GM12878 (cell line): ENCODE measurements around the gene GDF11. TPM values are rescaled to one million over a fixed set of nuclear protein-coding genes. Genes with fewer than 3 reads are reported as not detected.

Source experiments
- ATAC-seq: fragments of 200-7000 bp; cut with Tn5 transposase; 3 replicates; pipeline ENCODE4 v1.9.1; 2020; ENCODE audit warnings: mild to moderate bottlenecking, moderate library complexity
- BruUV-seq: library from RNA; stranded (reverse); fragments of 400-500 nt; replicated peaks from 2 replicates; lab custom pipeline; 2021; lab: Mats Ljungman, UMichigan
- CTCF ChIA-PET: fragments of 300-600 bp; sonication (Branson Sonifier 250); formaldehyde crosslinking; extraction: SDS; loops from one replicate; lab custom pipeline; 2021; ENCODE audit warnings: inconsistent platforms; lab: Yijun Ruan, JAX
- POLR2A ChIA-PET: fragments of 350-600 bp; formaldehyde crosslinking; extraction: SDS; loops from one replicate; lab custom pipeline; 2021; ENCODE audit warnings: inconsistent platforms; lab: Charles Lee
- RAD21 ChIA-PET: fragments of 300-600 bp; sonication (Branson Sonifier 250); formaldehyde crosslinking; loops from one replicate; lab custom pipeline; 2023; ENCODE audit warnings: antibody characterized with exemption; ENCODE audit not compliant: unreplicated experiment; lab: Charles Lee
- SMC1A ChIA-PET: fragments of 300-600 bp; sonication (Branson Sonifier 250); formaldehyde crosslinking; loops from one replicate; lab custom pipeline; 2023; ENCODE audit not compliant: unreplicated experiment, uncharacterized antibody; lab: Charles Lee
- DNase-seq: peaks from one replicate; pipeline ENCODE4 v3.0.0-alpha.2; 2011; ENCODE audit warnings: low read depth, low spot score
- FAIRE-seq: peaks from 3 replicates; lab custom pipeline; 2011; peaks lifted over from hg19 to GRCh38; lab: Jason Lieb, UNC
- H2AFZ ChIP-seq: 2 replicates; pipeline ENCODE4 v1.6.0; 2011; ENCODE audit warnings: low read depth, low read length, control low read depth; ENCODE audit not compliant: control insufficient read depth
- H3K27ac ChIP-seq: 2 replicates; pipeline ENCODE4 v1.5.1; 2011; ENCODE audit warnings: control low read depth; ENCODE audit not compliant: control insufficient read depth, insufficient read depth
- H3K27me3 ChIP-seq, 2 experiments: replicated peaks in 1 of 2; 2 replicates each; pipeline versions ENCODE4 v1.6.0 to v1.6.1; 2011; ENCODE audit warnings: low read length in 1 of 2; ENCODE audit not compliant: control insufficient read depth in 2 of 2, insufficient read depth in 2 of 2
- H3K36me3 ChIP-seq, 2 experiments: 2 replicates each; pipeline ENCODE4 v1.5.1; 2011; ENCODE audit warnings: low read length in 1 of 2; ENCODE audit not compliant: control insufficient read depth in 2 of 2, insufficient read depth in 2 of 2
- H3K4me1 ChIP-seq: 2 replicates; pipeline ENCODE4 v1.6.1; 2011; ENCODE audit warnings: mild to moderate bottlenecking, low read length, moderate library complexity, mixed read lengths; ENCODE audit not compliant: control insufficient read depth, insufficient read depth
- H3K4me2 ChIP-seq: 2 replicates; pipeline ENCODE4 v1.6.0; 2011; ENCODE audit warnings: control low read depth; ENCODE audit not compliant: control insufficient read depth, insufficient read depth
- H3K4me3 ChIP-seq: fragments of 200-600 bp; sonication (generic); 2 replicates; pipeline ENCODE4 v1.5.1; 2016
- H3K79me2 ChIP-seq: 2 replicates; pipeline ENCODE4 v1.6.0; 2011; ENCODE audit warnings: low read length; ENCODE audit not compliant: control insufficient read depth, insufficient read depth
- H3K9ac ChIP-seq: 2 replicates; pipeline ENCODE4 v1.8.0; 2011; ENCODE audit warnings: low read length, control low read depth, mixed read lengths; ENCODE audit not compliant: control insufficient read depth, insufficient read depth
- H3K9me3 ChIP-seq: replicated peaks from 3 replicates; pipeline ENCODE4 v1.5.1; 2011; ENCODE audit warnings: mild to moderate bottlenecking, low read length; ENCODE audit not compliant: control insufficient read depth, insufficient read depth
- H4K20me1 ChIP-seq: 2 replicates; pipeline ENCODE4 v1.6.0; 2011; ENCODE audit not compliant: control insufficient read depth, insufficient read depth
- BHLHE40 ChIP-seq, 2 experiments: fragments of 450-650 bp in 1 of 2; IDR thresholded peaks; 2 replicates each; pipeline ENCODE4 v1.6.1; 2011 to 2017; ENCODE audit warnings: low read depth in 2 of 2, borderline replicate concordance in 1 of 2, improper control_type of control experiment in 1 of 2, low read length in 1 of 2, mild to moderate bottlenecking in 1 of 2
- BMI1 ChIP-seq: fragments of 450-650 bp; IDR thresholded peaks from 2 replicates; pipeline ENCODE4 v1.6.1; 2016; ENCODE audit warnings: mild to moderate bottlenecking, moderate library complexity, borderline replicate concordance
- IRF4 ChIP-seq: IDR thresholded peaks from 2 replicates; pipeline ENCODE4 v1.6.1; 2011; ENCODE audit warnings: low read depth, low read length
- MAX ChIP-seq: IDR thresholded peaks from 2 replicates; pipeline ENCODE4 v1.6.1; 2012; ENCODE audit warnings: low read depth, low read length, improper control_type of control experiment
- NR2C2 ChIP-seq: IDR thresholded peaks from 2 replicates; pipeline ENCODE4 v1.6.1; 2011; ENCODE audit warnings: borderline replicate concordance, low read depth; ENCODE audit not compliant: control insufficient read depth, insufficient read length
- RELA ChIP-seq: fragments of 450-650 bp; IDR thresholded peaks from 2 replicates; pipeline ENCODE4 v1.8.0; 2014; ENCODE audit warnings: borderline replicate concordance; ENCODE audit not compliant: partially characterized antibody
- REST ChIP-seq: IDR thresholded peaks from 2 replicates; pipeline ENCODE4 v1.6.1; 2012; ENCODE audit warnings: mild to moderate bottlenecking, low read depth, low read length
- SMAD1 ChIP-seq: fragments of 450-650 bp; IDR thresholded peaks from 2 replicates; pipeline ENCODE4 v1.6.1; 2018; ENCODE audit warnings: mild to moderate bottlenecking, low read depth; ENCODE audit not compliant: partially characterized antibody
- SPI1 ChIP-seq: IDR thresholded peaks from 2 replicates; pipeline ENCODE4 v1.6.1; 2011; ENCODE audit warnings: low read depth, mild to moderate bottlenecking, low read length, moderate library complexity, borderline replicate concordance; ENCODE audit not compliant: insufficient read depth
- TARDBP ChIP-seq: IDR thresholded peaks from 2 replicates; pipeline ENCODE4 v1.6.1; 2016; ENCODE audit warnings: borderline replicate concordance
- ZZZ3 ChIP-seq: IDR thresholded peaks from 2 replicates; pipeline ENCODE4 v1.6.1; 2011; ENCODE audit warnings: low read depth; ENCODE audit not compliant: control insufficient read depth, insufficient read length
- WGBS: methylation state at CpG from one replicate; pipeline ENCODE4 v1.1.6; 2016; ENCODE audit warnings: low lambda C conversion rate; ENCODE audit not compliant: insufficient replicate concordance, insufficient coverage; ENCODE audit errors: missing lambda C conversion rate; 5-methylcytosine and 5-hydroxymethylcytosine counted together
- in situ Hi-C: fragments of 300-500 bp; cut with MboI; formaldehyde crosslinking; loops from 9 replicates; pipeline ENCODE4 v1.14.3; 2018; ENCODE audit warnings: mixed read lengths
- intact Hi-C: fragments of 100-400 bp; cut with micrococcal nuclease; formaldehyde crosslinking; loops from one replicate; pipeline ENCODE4 v1.14.2; 2022; ENCODE audit not compliant: unreplicated experiment
- polyA plus RNA-seq, 11 experiments: library from polyadenylated mRNA; depleted of rRNA in 4 of 11; unstranded in 6 of 11; stranded (reverse) in 5 of 11; fragments of >200 nt; fragmentation: Nextera tagmentation in 4 of 11; fragmentation: Illumina TruSeq in 1 of 11; extraction: Ambion mirVana in 4 of 11; extraction: Trizol in 1 of 11; gene quantifications; 1 replicate in 1 of 11; 2 replicates in 10 of 11; pipeline versions ENCODE4 v1.2.1 to v1.2.3, GENCODE V29; 2011 to 2016; ENCODE audit warnings: inconsistent platforms in 2 of 11, missing spikeins in 2 of 11, low read depth in 1 of 11
- total RNA-seq, 4 experiments: library from RNA; depleted of rRNA in 3 of 4; stranded (reverse); fragments of >200 nt in 3 of 4; fragmentation: Illumina TruSeq in 1 of 4; extraction: Trizol in 1 of 4; gene quantifications; 2 replicates each; pipeline versions ENCODE4 v1.2.1 to v1.2.3, GENCODE V29; 2013 to 2021
- TF ChIP-seq, protein P1 (sequence below): fragments of 450-650 bp; IDR thresholded peaks from 2 replicates; pipeline ENCODE4 v1.6.1; 2014; ENCODE audit warnings: mild to moderate bottlenecking
- TF ChIP-seq, protein P2 (sequence below): fragments of 450-650 bp; IDR thresholded peaks from 2 replicates; pipeline ENCODE4 v1.6.1; 2017; ENCODE audit warnings: mild to moderate bottlenecking, moderate library complexity

GDF11 gene
- total and polyA plus RNA-seq, 10 of the 15 experiments (the other 5 are each of a cell fraction or from before 2014, with no cell fraction given) = 0.83 to 15.4 (median 4.3) TPM

GRCh38 chr12:55734595-55734994, 8.3 kb upstream of the GDF11 start:
- POLR2A ChIA-PET = interaction anchor here (1.2 kb wide), 1 partner anchor 263 kb away, joined by 3 read pairs; the partner anchor contains the start of gene SUOX
- WGBS = 59% methylated on average over 3 of the region's 3 CpGs
- H3K79me2 ChIP-seq = no peaks in the 10 kb centered on the region; the same call in 1 of the 2 replicates
- no TSS peak for BruUV-seq
- in situ Hi-C loops (no loop called here), intact Hi-C loops (loop anchor here (10.0 kb wide), 1 partner anchor 450 kb away; the partner anchor contains the start of gene SMARCC2)
- FAIRE-seq (no peak), DNase-seq (no peak), ATAC-seq (no peak)
- SMC1A ChIA-PET = interaction anchor here (0.6 to 1.3 kb wide), 3 partner anchors 10 to 49 kb away, joined by 3 to 4 read pairs (median 3); no protein-coding TSS in a partner anchor
- no peak overlapping the region for H3K27ac ChIP-seq
- RAD21 ChIA-PET = interaction anchor here (0.7 to 7.7 kb wide), 4 partner anchors 14 to 95 kb away, joined by 3 to 113 read pairs (median 3); partner anchors contain the start of genes BLOC1S1, DNAJC14 and RDH5
- no peak overlapping the region for H3K9ac ChIP-seq
- no peaks in the 10 kb centered on the region for H3K27me3 ChIP-seq
- H4K20me1 ChIP-seq = no peaks in the 10 kb centered on the region
- H3K4me2 ChIP-seq = no peak overlapping the region
- peaks cover 12% of the 10 kb centered on the region for H3K4me1 ChIP-seq
- CTCF ChIA-PET = interaction anchor here (0.7 to 7.1 kb wide), 6 partner anchors 8 to 269 kb away, joined by 3 to 205 read pairs (median 4); partner anchors contain the start of genes BLOC1S1 and RDH5
- H3K4me3 ChIP-seq = no peak overlapping the region
- no peaks in the 10 kb centered on the region for H3K9me3 ChIP-seq
- H3K36me3 ChIP-seq = no peaks in the 10 kb centered on the region
- no peak overlapping the region for H2AFZ ChIP-seq
- no peak for TF ChIP-seq SMAD1
- TF ChIP-seq, protein P1, sequence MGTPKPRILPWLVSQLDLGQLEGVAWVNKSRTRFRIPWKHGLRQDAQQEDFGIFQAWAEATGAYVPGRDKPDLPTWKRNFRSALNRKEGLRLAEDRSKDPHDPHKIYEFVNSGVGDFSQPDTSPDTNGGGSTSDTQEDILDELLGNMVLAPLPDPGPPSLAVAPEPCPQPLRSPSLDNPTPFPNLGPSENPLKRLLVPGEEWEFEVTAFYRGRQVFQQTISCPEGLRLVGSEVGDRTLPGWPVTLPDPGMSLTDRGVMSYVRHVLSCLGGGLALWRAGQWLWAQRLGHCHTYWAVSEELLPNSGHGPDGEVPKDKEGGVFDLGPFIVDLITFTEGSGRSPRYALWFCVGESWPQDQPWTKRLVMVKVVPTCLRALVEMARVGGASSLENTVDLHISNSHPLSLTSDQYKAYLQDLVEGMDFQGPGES = no peak
- no peak for TF ChIP-seq BHLHE40 (IDR thresholded peaks at IDR 0.05; ENCODE audit: borderline replicate concordance in 1 of 2, low read depth in 2 of 2, low read length in 1 of 2)
- TF ChIP-seq ZZZ3 = no peak
- TF ChIP-seq, protein P2, sequence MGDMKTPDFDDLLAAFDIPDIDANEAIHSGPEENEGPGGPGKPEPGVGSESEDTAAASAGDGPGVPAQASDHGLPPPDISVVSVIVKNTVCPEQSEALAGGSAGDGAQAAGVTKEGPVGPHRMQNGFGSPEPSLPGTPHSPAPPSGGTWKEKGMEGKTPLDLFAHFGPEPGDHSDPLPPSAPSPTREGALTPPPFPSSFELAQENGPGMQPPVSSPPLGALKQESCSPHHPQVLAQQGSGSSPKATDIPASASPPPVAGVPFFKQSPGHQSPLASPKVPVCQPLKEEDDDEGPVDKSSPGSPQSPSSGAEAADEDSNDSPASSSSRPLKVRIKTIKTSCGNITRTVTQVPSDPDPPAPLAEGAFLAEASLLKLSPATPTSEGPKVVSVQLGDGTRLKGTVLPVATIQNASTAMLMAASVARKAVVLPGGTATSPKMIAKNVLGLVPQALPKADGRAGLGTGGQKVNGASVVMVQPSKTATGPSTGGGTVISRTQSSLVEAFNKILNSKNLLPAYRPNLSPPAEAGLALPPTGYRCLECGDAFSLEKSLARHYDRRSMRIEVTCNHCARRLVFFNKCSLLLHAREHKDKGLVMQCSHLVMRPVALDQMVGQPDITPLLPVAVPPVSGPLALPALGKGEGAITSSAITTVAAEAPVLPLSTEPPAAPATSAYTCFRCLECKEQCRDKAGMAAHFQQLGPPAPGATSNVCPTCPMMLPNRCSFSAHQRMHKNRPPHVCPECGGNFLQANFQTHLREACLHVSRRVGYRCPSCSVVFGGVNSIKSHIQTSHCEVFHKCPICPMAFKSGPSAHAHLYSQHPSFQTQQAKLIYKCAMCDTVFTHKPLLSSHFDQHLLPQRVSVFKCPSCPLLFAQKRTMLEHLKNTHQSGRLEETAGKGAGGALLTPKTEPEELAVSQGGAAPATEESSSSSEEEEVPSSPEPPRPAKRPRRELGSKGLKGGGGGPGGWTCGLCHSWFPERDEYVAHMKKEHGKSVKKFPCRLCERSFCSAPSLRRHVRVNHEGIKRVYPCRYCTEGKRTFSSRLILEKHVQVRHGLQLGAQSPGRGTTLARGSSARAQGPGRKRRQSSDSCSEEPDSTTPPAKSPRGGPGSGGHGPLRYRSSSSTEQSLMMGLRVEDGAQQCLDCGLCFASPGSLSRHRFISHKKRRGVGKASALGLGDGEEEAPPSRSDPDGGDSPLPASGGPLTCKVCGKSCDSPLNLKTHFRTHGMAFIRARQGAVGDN = no peak
- no peak for TF ChIP-seq IRF4
- TF ChIP-seq REST = no peak
- TF ChIP-seq TARDBP = no peak
- no peak for TF ChIP-seq NR2C2
- TF ChIP-seq MAX = no peak
- no peak for TF ChIP-seq BMI1
- TF ChIP-seq SPI1 = no peak
- TF ChIP-seq RELA = no peak
